ENCODE data around the gene AK4.

DNA sequence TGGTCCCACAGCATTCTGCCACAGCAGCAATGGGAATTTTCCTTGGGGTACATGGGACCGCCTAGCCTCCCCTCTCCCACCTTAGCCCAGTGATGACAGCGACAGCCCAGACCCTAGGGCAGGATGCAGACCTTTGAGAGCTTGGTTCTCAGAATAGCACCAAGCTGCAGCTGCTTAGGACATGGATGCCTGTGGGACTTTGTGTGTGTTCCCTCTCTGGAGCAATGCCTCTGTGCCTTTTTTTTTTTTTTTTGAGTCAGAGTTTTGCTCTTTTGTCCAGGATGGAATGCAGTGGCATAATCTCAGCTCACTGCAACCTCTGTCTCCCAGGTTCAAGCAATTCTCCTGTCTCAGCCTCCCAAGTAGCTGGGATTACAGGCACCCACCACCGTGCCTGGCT lies 44.2 kb upstream of the AK4 start:
- TF ChIP-seq POLR2AphosphoS5 (IDR thresholded peaks at IDR 0.05) (no peak), POLR2A (IDR thresholded peaks at IDR 0.05) (no peak)
- TF ChIP-seq, protein P1, sequence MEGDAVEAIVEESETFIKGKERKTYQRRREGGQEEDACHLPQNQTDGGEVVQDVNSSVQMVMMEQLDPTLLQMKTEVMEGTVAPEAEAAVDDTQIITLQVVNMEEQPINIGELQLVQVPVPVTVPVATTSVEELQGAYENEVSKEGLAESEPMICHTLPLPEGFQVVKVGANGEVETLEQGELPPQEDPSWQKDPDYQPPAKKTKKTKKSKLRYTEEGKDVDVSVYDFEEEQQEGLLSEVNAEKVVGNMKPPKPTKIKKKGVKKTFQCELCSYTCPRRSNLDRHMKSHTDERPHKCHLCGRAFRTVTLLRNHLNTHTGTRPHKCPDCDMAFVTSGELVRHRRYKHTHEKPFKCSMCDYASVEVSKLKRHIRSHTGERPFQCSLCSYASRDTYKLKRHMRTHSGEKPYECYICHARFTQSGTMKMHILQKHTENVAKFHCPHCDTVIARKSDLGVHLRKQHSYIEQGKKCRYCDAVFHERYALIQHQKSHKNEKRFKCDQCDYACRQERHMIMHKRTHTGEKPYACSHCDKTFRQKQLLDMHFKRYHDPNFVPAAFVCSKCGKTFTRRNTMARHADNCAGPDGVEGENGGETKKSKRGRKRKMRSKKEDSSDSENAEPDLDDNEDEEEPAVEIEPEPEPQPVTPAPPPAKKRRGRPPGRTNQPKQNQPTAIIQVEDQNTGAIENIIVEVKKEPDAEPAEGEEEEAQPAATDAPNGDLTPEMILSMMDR (IDR thresholded peaks at IDR 0.05), result no peak
